Occipital lobe (tissue), 2 donors: ENCODE data around the gene FILIP1L. TPM values are rescaled to one million over a fixed set of nuclear protein-coding genes. Genes with fewer than 3 reads are reported as not detected.

Experiments used
- DNase-seq: peaks from one replicate; lab custom pipeline; 2025; lab: John Stamatoyannopoulos, UW
- total RNA-seq: library from RNA; depleted of rRNA; stranded (reverse); fragments of >200 nt; gene quantifications from one replicate; pipeline ENCODE4 v1.2.3, GENCODE V29; 2014

FILIP1L gene
- total RNA-seq, 1 donor from 2014 or later: 1.2 TPM

DNA sequence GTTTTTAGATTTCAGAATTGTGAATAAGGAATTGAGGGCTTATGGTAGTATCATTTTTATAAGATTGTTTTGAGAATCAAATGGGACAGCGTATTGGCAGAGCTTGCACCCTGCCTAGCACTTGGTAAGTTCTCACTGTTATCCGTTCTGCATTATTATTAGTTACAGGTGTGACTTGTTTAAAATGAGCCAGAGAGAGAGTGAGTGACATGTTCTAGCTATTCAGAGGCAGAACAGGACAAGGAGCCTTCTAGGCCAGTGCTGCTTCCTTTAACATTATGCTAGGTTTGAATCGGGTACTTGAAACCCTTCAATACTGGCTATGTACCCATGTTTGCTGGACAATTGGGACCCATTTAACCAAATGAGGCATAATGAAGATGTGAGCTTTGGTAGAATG is 133.7 kb downstream of the FILIP1L start:
- no peak for DNase-seq

DNA sequence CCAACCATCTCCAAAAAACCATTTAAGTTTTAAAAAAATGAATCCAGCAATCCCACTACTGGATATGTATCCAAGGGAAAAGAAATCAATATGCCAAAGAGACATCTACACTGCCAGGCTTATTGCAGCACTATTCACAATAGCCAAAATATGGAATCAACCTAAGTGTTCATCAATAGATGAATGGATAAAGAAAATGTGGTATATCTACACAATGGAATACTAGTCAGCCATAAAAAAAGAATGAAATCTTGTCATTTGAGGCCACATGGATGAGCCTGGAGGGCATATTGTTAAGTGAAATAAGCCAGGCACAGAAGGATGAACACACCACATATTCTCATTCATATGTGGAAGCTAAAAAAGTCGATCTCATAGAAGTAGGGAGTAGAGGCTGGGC is 136.1 kb downstream of the FILIP1L start:
- DNase-seq: no peak

DNA sequence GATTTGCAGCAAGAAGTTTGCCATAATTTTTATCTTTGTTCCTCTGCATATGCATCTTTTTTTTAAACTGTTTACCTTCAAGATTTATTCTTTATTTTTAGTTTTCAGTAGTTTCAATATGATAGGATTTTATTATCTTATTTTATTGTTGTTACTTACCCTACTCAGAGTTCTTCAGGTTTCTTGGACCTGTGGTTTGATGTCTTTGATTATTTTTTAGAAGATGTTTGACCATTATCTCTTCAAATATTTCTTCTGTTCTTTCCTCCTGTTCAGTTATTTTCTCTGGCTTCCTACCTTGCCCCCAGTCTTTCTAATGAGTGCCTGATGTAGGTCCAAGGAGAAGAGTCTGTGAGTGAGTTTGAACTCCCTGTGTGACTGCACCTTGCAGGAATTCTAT is 137.7 kb downstream of the FILIP1L start:
- no peak for DNase-seq

DNA sequence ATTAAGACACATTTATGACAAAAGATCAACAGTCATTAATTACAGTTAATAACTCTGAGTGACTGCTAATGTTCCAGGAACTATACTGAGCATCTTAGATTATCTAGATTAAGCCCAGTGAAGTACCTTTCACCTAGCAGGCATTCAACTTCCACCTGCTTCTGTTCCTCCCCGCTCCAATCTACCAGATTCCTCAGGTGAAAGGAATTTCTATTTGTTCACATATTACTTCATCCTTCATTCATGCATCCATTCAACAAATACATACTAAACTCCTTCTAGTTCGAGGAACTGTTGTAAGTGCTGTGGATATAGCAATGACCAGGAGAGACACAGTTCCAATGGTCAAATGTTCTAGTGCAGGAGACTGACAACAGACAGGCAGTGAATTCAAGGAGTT is 139.3 kb downstream of the FILIP1L start:
- DNase-seq: no peak

DNA sequence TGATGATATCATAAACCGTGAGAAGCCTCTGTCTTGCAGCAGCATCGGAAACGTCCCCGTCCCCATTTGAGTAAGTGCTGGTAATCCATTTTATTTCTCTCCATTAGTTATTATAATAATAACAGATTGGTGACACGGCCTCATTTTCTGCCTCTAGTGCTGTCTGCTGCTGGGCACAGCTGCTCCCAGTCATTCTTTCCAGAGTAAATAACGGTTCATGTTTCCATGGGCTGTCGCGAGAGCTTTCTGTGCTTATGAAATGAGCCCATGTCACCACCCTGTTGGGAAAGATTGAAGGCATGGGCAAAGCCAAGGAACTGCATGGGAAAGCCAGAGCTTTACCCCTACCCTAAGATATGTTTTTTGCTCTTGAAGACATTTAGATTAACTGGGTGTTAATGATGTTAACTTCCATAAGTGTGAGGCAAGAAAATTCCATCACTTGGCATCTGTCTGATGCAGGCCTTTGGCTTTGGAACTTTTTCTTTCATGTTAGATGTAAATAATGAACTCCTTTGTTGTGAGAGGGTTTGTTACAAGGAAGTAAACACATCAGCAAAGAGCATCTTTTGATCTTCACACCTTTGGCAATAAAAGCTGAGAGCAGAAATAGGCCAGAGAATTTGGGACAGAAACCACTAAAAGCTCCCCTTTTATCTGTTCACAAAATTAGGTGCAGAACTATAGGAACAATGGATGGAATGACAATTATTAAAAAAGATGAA is 141.8 kb downstream of the FILIP1L start:
- DNase-seq: no peak

DNA sequence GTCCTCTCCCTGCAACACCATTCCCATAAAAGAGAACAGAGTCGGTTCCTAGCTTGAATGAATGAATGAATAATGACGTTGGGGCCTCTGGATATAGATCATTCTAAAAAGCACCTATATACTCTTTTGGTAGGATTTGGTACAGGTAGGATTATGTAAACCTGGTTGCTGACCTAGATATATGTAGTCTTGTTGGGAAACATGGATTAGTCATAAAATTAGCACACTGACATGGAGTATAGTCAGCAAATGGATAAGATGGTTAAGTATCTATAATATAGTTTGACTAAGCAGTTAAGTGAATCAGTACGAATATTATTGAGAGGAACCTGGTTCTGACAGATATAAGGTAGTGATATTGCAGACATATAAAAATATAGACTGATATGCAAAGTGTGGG is 142.5 kb downstream of the FILIP1L start:
- DNase-seq: no peak

DNA sequence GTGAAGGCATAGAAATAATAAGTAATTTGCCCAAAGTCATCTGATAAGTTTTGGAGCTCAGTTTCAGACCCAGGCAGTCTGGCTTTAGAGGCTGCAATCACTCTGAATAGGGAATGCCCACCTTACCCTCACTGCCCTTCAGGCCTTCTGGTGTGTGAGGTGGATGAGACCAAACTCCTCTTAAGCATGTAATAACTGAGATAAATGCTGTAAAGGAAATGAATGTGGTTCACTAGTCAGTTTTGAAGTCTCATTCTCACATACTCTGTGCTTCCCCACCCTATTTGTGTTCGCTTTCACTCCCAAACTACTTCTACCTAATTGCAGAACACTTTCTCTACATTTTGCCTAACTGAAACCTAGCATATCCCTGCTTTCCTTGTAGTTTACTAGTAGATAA is 144.1 kb downstream of the FILIP1L start:
- no peak for DNase-seq

DNA sequence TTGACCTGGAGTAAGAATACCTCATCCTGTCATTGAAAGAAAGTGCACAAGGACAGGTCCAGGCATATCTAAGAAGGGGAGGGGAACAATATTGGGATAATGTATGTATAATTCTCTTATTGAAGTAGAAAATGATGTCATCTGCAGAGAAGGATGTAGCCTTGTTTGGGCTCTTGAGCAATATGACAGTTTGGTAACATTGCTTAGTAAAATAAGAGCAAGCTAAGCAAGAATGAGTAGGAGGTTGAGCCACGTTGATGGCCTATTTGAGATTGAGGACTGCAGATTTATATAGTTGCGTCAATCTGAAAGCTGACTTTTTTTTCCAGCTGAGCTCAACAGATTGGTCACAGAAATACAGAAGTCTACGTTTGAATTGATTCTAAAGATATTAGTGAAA is 145.2 kb downstream of the FILIP1L start:
- no peak for DNase-seq

DNA sequence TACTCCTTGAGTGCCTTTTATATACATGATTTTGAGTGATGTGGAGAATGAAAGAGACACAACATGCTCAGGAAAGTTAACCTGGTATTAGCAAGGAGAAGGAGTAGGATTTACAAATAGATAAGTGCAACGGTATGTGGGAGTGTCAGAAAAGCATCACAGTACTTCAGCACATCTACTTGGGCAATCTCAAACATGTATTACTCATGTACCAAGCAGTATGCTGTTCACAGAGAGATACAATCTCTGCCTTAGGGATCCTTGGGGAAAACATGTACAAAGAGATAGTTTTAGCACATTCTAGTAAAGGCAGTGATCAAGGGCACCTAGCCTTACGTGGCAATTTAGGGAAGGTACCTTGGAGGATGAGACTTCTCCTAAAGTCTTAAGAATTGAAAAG is 146.5 kb downstream of the FILIP1L start:
- DNase-seq: no peak

DNA sequence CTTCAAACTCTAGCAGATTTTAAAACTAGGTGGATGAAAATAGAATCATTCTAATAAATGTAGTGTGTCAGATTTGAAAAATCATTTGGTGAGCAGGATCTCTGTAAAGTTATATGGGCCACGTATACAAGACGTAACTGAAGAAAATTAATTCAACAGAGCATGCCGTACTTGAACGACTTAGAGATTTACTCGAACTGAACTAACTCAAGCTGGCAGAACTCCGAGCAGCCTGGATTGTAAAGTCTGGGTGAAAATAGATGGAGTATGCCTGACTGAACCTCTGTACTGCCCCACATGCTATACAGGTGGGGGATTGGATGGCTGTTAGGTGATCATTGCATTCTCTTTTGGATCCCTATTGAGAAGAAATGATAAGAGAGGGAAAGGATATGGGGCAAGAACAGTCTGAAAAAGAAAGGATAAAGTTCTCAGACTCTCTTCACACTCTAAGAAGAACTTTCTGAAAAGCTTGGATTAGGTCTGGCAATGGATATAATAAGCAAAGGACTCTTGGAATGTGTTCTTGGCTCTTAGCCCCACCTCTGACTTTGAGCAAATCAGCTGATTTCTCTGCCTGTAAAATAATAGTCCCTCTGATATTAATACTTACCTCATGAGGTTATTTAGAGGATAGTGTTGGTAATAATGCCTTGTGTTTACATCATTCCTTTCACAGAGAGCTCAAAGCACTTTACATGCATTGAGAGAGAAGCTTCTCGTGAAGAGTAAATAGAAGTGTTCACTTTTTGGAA is 147.5 kb downstream of the FILIP1L start:
- DNase-seq: no peak

DNA sequence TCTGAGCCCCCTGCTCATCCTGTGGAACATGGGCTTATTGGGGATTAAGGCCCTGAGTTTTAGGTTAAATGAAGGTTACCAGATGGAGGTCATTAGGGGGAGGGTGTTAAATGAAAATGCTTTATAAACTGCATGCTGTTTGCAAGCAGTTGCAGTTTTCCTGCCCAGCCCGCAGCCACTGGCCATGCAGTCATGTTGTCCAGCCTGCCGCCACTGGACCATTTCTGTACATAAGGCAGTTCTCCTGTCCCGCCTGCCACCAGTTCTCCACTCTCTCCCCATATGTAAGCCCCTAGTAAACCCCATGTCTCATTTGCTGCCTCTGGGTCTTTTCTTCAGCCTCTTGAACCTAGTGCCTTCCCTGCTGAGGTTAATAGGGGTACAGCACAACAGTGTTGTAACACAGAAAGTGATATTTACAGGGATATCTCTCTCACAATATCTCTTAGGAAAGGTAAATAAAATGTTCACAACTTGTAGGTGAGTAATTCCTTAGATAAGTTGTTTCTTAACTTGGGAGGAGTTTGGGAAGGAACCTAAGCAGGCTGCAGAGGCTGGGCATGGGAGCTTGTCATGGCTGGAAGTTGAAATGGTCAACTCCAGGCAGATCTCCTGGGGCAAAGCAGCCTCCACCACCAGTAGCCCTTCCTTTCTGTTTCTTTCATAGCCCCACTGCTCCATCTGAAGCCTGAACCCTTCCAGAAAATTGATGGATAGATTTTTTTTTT is 148.5 kb downstream of the FILIP1L start:
- DNase-seq: no peak

DNA sequence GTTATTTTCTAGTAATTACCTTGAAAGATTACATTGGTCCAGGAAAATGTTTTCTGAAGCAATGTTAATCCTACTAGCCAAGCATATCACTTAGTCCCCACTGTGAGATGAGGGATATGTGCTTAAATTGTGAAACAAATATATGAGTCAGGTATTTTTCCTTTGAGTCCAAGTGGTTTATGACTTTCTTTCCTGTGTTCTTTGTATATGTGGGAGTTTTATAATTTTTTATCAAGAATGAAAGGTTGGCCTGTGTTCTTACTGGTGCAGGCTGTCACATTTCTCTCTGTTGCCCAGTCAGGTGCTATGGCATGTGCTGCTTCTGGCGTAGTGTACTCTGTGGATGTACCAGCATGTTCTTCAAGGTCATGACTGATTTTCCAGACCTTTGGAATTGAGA is 149.2 kb downstream of the FILIP1L start:
- DNase-seq: no peak

DNA sequence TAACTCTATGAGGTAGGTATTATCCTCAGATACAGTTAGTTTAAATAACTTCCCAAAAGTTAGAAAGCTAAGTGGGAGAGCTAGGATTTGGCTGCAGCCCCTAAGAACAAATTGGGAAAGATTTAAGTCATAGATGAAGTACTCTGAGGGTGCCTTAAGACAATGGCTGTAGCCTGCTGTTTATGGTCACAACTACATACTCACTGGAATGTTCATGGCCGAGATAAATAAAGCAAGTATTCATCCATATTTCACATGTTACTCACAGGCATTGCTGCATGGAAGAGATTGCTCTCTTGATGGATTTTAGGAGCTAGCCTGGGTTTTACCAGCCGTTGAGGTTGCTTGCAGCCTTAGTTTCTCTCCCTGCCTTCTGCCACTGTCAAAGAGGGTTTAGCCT is 151.6 kb downstream of the FILIP1L start:
- DNase-seq: no peak

DNA sequence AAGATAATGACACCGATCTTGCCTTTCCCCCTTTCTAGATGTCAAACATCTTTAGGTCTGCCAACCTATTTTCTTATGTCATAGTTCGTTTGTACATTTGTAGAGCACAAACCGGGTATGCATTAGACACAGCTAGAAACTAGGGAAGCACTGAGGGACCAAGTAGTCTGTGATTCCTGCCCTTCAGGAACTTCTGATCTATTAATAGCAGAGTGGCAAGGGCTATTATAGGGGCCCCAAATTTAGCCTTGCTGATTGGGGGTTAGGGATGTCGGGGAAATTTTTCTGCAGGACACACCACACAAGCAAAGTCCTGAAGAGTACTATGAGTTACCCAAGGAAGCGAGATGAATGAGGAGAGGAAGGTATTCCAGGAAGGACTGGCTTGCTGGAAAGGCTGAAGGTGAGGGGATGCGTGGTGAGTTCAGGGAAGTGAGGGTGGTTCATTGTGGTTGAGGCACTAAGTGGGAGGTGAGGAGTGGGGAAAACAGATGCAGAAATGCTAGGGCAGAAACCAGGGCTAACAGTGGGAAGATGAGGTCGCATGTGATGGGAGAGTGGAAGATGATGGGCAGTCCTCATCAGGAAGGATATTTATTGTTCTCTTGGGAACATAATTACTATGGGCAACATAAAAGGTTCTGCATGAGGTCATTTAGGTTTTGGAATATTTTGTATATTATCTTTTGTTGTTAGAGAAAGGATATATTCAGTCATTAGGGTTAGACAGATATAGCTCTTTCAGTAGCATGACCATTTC is 152.4 kb downstream of the FILIP1L start:
- DNase-seq: no peak

DNA sequence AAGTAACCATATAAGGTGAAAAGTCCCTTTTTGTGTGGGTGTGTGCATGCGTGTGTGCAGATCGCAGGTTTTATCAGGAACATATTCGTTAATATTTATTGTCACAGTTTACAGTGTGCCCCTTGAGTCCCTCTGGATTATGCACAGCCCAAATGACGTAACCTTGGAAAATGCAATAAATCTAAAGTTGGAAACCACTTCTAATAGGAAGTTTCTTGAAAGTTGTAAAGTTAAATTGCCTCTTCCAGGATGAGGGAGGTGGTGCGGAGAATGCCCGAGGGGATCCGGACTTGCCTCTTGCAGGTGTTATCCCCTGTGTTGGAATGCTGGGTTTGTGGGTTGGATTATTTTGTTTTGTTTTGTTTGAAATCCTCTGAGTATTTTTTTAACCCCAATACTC is 153.4 kb downstream of the FILIP1L start:
- no peak for DNase-seq

DNA sequence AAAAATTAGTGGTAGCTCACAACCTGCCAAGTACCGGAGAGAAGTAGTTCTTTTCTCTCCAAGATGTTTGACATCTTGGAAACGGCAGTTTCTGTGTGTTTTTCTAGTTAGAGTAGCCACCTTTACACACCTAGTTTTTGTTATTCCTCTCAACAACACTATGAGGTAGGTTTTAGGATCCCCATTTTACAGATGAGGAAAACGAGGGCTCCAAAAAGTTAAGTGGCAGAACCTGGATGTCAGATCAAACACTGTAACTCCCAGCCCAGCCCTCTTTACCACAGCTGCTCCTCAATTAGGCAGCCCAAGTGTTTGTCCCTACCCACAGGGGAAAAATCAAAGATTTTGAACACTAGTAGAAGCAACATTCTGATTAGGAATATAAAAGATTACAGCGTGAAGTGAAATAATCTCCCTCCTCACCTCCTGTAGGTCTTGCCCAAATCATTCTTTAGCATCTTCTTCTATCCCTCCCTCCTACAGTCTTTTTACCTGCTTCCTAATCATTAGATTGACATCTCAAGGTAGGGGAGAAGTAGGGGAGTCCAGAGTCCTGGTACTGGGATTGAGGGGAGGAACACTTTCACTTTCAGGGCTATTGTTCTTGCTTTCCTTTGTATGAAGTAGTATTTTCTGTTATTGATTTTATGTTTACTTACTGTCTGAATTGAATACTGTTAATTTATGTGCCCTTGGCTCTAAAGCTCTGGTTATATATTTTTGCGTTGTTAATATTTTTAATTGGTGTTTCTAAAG is 154.0 kb downstream of the FILIP1L start:
- DNase-seq: no peak

DNA sequence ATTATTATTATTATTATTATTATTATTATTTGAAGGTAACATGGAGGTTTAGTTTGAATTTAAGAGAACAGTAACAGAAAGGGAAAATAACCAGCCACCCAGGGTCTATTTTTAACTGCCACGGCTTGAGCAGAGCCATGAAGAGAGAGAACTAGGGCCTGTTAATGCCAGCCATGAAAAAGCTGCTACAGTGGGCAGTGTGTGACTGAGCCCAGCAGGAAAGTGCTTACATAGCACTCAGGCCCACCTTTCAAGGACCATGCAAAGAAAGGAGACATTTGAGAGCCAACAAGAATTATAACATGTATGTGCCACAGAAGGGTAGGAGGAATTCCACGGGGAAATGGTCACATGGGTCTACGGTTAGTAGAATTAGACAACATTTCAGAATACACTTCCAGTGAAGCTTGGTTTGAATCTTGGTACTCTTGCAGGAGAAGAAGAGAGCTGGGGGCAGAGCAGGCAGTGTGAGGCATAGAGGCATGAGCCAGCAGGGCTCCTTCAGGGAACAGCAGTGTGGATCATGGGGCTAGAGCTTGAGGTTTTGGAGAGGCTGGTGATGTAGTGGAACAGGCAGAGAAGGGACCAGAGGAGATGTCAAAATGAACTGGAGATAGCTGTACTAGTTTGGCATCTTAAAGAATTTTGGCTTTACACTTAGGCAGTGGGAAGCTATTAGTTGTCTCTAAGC is 155.9 kb downstream of the FILIP1L start:
- no peak for DNase-seq

DNA sequence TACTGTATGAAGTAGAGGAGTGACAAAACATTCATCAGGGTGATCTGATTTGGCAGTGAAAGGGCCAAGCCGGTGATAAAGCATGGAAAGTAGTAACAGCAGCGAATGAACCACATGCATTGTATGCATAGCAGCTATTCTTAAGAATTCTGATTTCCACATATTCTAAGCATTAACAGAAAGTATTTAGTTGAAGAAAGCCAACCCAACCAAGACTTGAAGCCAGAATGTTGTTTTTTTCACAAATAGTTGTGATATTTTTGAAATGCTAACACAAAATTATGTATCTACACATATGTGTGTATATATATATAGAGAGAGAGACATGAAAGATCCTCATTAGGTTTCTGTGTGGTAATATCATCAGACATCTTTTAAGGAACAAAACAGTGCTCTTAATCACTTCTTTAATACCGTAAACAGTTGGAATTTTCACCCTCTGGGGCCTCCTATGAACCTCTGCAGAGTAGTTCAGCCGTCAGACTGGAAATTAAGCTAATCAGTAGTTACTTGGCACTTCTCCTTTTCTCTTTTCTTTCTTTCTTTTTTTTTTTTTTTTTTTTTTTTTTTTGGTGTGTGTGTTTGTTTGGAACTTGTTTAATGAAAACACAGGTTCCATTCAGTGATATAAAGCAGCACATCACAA is 157.0 kb downstream of the FILIP1L start:
- no peak for DNase-seq

DNA sequence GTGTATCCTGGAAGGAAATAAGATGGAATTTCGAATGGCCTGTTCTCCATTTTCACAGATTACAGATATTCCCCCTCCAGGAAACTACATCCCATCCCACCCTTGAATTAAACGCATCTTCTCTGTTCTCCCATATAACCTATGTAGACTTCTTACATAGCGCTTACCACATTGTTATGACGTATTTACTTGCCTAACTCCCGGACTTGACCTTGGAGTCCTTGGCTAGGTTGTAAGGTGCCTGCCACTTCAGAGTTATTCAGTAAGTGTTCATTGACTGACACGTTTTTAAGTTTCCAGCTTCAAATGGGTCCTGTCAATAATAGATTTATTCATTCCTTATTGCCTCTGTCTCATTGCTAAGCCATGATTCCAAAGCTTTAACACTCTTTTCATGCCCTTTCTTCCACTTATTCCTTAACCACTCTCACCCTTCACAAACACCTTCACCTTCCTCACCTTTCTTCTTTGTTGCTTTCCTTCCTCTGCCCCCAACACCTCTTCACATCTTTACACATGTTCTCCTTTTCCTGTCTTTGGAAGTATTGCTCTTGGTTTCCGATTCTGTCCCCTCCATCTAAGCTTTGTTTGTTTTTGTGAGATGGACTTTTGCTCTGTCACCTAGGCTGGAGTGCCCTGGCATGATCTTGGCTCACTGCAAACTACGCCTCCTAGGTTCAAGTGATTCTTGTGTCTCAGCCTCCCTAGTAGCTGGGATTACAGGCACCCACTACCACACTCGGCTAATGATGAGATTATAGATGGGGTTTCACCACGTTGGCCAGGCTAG is 158.3 kb downstream of the FILIP1L start:
- no peak for DNase-seq
